Activated T-cell treated with anti-CD3 and anti-CD28 coated beads for 24 hours (primary cell): ENCODE data around the gene TMEM255B.
"Not testable (repeated sequence)": the region's sequence is repeated elsewhere in the genome, so short reads cannot be mapped to it uniquely, and the experiment has no call there.

ENCODE experiments used
- DNase-seq: peaks from one replicate; pipeline ENCODE4 v3.0.0-alpha.2; 2020; ENCODE audit warnings: low read depth

Gene TMEM255B

DNA sequence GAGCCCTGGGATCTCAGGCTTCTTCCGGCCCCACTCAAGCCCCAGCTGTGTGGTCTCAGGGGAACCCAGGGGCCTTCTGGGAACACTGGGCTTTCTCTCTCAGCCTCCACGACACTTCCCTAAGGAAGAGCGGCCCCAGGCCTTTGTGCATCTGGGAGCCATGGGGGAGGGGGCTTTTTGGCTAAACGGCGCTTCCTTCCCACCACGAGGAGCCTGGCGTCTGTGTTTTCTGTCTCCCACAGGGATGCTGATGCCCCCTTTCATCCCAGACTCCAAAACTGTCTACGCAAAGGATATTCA, 24.2 kb upstream of the TMEM255B start:
- DNase-seq: no peak

DNA sequence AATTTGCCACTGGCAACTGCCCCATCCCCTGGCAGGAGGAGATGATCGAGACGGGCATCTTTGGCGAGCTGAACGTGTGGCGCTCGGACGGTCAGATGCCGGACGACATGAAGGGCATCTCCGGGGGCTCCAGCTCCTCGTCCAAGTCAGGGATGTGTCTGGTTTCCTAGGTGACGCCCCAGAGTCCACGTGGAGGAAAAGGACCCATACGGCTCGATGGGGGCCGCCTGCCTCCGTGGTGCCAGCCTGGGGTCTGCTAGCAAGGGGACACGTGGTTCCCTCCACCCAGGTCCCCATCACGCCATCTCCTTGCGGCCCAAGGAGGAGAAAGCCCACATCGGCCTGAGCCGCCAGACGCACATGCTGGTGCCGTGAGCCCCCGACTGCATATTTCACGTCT, 23.8 kb upstream of the TMEM255B start:
- DNase-seq: no peak

DNA sequence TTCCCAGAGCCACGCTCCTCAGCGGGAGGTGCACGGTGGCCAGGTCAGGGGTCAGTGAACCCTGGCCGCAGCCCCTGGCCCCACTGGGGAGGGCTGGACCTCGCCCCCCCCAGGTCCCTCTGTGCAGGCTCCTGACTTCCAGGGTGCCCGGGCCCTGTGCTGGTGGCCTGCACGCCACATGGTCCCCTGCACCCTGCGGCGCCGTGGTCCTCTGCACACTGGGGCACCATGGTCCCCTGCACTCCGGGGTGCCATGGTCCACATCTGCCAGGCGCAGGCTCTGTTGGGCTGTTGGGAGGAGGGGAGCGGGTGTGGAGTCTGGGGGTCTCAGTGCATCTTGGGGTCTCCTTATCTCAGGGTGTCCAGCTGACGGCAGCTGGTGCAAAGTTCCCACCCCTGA, 23.3 kb upstream of the TMEM255B start:
- DNase-seq: no peak

DNA sequence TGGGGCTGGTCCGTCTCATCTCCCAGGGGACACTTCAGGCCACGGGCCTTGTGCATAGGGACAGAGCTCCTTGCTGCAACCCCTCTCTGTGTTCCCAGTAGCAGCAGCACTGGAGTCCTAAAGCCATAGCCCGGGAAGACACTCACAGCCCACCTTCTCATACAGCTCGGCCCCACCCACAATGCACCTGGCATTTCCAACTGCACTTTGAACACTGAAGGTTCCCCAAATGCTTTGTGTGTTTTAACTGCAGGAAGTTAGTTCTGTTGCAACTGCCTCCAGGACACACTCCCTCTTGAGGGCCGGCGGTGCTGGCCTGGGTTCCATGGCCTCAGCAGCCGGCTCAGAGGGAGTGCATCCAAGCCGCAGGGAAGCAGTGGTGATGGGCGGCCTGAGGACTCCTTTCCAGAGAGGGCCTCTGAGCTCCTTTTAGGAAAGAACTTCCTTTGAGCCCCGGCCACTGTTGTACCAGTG, 22.7 kb upstream of the TMEM255B start:
- no peak for DNase-seq

DNA sequence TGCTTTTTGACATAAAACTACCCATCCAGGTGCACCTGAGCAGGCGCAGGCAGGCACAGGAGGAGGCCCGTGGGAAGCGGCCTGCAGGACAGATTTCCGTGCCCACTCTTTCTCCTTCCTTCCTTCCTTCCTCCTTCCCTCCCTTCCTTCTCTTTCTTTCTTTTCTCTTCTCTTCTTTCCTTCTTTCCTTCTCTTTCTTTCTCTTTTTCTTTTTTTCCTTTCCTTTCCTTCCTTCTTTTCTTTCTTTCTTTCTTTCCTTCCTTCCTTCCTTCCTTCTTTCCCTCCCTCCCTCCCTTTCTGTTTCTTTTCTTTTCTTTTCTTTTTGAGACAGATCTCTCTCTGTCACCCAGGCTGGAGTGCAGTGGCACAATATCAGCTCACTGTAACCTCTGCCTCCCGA, 21.2 kb upstream of the TMEM255B start:
- no peak for DNase-seq

DNA sequence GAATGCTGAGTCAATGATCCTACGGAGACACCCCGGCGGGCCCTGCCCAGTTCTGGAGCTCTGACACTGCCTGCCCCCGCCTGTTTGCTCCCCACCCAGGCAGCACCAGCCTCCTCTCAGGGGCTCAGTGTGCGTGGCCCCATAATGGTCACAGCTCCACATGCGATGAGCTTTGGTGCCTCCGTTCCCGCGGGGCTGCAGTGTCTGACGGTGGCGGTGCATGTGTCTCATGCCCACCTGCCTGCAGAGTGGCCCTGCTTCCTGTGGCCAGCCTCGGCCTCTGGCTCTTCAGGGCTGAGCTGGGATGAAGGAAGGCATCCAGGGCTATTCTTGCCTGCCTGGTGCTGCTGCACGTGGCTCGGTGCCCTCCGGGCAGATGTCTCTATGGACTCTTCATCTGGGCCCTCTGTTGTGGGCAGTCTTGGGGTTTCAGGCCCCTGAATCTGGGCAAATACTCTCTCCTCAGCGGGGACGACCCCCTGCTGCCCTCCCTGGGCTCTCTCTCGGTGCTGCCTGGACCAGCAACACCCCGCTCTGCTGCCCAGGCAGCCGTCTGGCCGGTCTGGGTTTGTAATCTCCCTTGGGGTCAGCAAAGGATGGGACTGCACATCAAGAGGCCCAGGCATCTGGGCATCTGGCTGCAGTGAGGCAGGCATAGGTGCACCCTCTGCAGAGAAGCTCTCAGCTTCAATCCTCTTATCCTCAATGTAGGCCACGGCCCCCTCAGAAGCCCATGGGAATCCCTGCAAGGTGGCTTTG, 19.3 kb upstream of the TMEM255B start:
- DNase-seq: no peak

DNA sequence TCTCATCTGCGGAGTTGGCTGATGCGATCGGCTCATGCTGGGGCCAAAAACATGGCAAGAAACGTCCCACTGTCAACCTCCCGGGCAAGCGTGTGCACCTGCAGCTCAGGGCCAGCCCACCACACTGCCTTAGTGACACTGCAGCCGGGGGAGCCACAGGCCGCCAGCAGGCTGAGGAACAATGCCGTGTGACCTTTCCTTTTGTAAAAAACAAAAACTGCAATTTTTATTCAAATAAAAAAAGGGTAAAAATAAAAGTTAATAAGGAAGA, 18.8 kb upstream of the TMEM255B start:
- DNase-seq: no peak

DNA sequence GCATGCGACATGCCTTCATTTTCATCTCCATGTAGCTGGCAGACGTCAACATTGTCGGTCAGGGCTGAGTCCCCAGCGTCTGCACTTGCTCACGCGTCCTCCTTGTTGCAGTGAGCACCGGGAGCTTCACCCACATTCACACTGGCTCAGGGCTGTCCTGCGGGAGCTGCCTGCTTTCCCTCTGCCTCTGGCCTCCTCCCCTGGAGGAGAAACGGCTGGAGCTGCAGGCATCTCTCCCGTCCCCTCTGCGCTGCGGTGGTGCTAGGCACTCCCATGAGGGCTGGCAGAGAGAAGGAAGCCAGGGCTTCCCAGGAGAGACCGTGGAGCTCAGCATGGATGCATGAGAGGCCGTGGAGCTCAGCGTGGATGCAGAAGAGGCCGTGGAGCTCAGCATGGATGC, 18.4 kb upstream of the TMEM255B start:
- no peak for DNase-seq

DNA sequence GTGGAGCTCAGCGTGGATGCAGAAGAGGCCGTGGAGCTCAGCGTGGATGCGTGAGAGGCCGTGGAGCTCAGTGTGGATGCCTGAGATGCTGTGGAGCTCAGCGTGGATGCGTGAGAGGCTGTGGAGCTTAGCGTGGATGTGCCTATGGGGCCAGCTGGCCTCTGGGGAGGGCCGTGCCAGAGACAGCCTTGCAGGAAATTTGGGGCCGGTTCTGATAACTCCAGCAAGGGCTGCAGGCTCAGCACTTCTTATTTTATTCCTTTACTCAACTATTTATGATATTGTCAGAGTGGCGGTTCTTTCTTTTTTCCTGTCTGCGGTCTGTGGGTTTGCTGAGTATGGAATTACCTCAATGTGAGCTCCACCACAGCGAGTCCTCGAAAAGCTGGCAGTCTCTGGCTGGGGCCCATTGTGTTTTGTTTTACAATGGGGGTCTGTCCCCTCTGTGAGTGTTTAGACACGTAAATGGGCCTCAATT, 17.8 kb upstream of the TMEM255B start:
- DNase-seq: no peak

DNA sequence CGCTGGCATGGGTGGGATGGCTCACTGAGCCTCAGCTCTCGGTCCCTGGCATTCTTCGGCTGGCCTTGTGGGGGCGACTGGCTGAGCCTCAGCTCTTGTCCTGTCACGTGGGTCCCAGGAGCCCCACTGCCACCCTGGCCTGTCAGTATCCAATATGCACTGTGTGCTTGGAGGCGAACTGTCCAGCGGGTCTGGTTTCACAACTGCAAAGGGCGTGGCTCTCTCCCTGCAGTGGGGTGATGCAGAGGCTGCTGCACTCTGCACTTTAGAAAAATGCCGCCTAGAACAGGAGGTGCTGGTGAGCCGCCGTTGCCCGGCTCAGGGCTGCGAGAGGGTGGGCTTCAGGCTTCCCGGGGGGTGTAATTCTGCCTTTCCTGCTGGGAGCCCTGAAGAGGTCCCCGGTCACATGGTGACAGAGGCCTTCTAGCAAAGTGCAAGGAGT, 17.0 kb upstream of the TMEM255B start:
- no peak for DNase-seq

DNA sequence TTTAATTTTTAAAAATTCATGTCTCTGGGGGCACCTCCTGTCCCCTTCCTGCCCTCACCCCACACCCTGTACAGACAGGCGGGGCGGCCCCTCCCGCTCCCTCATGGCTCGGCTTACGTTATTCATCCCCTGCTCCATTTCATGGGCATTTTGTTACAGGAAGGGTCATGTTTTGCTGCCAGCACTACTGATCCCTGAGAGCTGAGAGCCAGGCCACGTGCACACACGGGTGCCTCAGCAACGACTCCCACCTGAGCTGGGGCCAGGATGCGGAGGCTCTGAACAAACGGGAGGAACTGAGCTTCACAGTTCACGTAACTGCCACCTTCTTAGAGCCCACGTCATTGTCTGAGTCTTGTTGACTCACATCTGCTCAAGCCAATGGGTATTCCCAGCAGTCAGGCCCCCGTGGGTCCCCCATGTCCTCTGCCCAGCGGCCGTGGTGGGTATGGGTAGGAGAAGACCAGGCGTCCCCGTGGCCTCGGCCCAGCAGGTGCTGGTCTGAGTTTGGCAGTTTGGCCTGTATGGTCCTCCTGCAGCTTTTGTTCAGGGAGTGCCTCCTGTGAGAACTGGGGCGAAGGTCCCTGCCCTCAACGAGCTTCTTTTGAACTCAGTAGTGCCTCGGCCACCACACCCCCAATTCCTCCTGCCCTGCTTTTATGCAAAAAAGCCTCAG, 16.4 kb upstream of the TMEM255B start:
- no peak for DNase-seq

DNA sequence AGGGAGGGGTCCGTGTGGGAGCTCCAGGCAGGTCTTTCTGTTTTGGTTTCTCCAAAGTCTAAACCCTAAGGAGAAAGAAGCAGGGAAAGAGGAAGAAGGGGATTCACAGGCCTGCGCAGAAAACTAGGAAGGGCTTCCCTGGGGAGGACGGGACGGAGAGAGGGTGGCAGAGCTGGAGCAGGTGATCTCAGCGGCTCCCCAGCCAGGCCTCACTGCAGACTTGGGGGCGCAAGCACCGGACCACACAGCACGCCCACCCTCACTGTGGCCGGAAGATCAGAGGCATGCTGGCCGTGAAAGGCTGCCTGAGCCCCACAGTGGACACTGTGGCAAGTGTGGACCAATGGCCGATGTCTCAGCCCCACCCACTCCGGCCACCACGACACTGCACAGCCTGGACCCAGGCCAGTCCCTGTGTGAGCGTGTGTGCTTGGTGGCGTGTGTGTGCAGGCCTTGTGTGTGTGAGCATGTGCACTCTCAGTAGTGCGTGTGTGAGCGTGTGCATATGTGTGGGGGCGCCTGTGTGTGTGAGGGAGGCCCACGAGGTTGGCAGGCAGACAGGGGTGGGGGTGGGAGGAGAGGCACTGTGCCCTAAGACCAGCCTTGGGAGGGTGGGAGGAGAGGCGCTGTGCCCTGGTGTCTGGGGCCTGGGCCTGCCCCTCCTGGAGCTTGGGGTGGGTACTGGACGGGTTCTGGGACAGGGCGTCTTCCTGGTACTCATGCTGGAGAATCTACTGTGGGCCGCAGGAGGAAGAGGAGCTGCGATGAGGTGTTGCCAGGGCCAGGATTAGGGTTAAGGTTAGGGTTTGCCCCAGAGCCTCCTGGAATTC, 15.4 kb upstream of the TMEM255B start:
- no peak for DNase-seq

DNA sequence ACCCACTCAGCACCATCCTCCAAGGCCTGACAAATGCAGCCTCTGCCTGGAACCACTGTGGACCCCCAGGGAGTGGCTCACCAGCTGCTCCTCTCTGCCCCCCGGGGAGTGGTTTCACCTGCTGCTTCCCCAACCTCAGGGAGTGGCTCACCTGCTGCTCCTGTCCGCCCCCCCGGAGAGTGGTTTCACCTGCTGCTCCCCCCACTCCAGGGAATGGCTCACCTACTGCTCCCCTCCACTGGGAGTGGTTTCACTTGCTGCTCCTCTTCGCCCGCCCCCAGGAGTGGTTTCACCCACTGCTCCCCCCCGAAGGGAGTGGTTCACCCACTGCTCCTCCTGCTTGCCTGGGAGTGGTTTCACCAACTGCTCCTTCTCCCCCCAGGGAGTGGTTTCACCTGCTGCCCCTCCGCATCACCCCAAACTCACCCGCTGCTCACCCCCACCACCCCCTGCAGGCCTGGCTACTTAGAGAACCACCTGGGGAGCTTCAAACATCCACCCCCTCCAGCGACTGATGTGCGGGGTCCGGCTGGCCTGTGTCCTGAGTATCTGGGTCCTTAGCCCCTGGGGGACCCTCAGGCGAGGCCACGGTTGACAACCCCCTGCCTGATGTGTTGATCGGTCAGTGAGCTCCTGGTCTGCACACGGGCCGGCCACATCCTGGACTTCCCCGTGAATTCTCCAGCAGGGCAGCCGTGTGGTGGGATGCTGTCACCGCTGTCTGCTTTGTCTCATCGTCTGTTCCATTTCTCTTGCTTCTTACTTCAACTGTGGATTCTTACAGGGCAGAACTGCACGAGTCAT, 14.6 kb upstream of the TMEM255B start:
- no peak for DNase-seq

DNA sequence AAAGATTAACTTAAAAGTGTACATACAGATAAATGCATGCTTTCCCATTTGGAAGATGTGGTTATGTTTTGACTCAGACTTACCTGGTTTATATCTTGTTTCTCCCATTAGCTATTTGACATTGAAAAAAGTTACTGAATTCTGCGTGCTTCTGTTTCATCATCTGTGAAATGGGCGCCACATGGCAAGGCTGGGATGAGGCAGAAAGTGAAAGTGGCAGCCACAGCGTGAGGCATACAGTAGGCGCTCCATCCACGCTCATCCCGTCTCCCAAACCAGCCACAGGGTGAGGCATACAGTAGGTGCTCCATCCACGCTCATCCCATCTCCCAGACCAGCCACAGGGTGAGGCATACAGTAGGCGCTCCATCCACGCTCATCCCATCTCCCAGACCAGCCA, 14.0 kb upstream of the TMEM255B start:
- DNase-seq: no peak

DNA sequence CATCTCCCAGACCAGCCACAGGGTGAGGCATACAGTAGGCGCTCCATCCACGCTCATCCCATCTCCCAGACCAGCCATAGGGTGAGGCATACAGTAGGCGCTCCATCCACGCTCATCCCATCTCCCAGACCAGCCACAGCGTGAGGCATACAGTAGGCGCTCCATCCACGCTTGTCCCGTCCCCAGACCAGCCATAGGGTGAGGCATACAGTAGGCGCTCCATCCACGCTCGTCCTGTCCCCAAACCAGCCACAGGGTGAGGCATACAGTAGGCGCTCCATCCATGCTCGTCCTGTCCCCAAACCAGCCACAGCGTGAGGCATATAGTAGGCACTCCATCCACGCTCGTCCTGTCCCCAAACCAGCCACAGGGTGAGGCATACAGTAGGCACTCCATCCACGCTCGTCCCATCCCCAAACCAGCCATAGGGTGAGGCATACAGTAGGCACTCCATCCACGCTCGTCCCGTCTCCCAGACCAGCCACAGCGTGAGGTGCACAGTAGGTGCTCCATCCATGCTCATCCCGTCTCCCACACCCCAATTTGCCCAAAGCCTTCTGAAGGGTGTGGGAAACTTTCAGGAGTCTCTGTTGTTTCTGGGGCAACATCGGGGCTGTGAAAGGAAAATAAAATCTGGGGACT, 13.4 kb upstream of the TMEM255B start:
- not testable (repeated sequence) for DNase-seq

DNA sequence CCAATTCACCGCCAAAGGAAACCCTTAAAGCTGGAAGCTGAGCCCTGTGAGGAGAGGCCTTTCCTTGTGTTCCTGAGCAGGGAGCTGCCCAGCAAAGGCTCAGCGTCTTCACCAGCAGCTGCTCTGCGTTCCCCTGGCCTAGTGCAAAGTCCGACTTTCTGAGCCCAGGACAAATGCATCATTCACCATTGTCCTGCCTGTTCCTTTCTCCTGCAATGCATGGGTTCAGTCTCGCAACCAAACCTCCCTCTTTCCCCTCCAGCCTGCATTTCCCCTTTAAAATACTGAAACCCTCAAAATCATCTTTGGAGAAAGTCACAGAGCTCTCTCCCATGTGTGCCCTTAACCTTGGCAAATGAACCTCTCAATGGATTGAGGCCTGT, 12.9 kb upstream of the TMEM255B start:
- DNase-seq: no peak

DNA sequence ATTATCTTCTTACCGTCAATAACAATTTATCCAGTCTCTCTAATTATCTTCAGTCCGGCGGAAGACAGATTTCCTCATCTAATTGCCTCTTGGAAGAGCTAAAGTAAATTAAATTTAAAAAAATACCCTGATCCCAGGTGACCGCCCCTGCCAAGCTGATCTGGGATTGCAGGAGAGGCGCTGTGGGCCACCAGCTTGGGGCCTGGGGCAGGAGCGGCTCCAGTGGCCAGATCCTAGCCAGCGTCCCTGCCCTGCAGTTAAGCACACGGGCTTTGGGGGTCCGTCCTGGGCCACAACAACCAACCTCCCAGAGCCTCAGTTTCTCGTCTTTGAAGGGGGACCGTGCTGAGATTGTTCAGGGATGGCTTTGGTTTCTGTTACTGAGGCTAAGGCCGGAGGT, 12.4 kb upstream of the TMEM255B start:
- DNase-seq: no peak

DNA sequence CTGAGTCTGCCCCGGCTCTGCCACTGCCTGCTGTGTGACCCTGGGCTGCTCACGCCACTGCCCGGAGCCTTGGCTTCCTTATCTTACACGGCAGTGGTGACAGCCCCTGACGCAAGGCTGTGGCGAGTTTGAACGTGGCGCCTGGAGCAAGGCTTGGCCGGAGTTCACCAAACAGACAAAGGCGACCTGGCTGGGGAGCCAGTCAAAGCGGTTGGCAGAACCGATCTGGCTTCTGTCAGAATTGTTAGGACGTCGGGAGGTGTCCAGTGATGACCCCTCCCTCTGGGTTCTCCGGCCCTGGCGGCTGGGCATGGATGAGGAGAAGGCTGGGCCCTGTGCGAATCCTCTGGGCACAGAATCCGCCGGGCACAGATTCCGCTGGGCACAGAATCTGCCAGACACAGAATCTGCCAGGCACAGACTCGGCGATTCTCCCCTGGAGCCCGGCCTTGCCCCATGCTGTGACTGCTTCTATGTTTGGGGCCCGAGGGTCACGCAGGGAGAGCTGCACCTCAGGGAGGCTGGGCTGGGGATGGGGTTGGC, 11.7 kb upstream of the TMEM255B start:
- no peak for DNase-seq

DNA sequence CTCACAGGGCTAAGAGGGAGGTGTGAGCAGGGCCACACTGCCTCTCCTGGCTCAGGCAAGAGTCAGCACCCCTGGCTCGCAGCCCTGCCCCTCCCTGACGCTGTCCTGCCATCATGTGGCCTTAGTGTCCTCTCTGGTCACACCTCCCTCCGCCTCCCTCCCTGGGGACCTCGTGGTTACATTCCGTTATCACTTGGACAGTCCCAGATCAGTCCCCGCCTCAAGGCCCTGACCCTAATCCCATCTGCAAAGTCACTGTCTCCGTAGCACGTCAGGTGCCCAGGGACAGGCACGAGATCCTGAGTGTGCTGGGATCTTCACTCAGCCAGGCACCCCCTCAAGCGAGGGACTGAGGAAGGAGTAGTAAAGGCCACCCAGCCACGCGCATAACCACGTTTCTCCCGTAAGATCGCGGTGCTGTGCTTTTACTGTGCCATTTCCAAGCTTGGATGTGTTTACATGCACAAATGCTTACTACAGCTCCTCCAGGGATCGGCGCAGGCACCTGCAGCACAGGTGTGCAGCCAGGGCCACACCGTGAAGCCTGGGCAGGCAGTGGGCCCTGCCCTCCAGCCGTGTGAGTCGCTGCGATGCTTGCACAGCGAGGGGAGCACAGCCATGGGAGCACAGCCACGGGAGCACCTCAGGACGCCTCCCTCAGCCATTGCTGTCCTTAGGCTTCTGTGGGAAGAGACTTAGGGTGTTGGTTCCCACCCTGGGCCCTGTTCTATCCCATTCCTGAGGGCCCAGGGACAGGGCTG, 10.7 kb upstream of the TMEM255B start:
- no peak for DNase-seq

DNA sequence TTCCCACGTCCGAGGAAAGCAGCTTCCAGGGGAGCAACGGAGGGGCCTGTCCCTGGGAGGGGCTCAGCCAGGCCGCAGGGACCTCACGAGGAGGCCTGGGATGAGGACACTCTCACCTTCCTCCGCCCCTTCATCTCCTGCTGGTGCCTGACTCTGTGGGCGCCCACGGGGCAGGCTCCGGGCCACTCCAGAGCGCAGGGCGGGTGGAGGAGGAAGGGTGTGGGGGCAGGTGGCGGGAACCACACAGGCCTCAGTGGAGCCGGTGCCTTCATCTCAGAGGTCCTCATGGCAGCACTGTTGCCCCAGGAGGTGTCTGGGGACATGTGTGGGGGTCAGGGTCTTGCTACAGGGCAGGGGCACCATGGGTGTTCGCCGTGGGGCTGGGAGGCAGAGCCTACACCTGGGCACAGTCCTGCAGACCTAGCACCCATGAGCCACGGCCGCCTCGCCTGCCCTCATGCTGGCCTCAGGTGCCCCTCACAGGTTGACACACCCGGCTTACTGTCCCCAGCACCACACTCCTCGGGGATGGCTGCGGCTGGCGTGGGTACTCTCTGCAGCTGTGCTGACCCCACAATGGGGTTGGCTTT, 10.1 kb upstream of the TMEM255B start:
- DNase-seq: no peak
